SU-DHL-6 (cell line): Measurements from ENCODE around the gene GORASP2.

Source experiments
- CTCF ChIP-seq: fragments of 200-600 bp; sonication (generic); IDR thresholded peaks from one replicate; pipeline ENCODE4 v1.5.1; 2017; ENCODE audit warnings: antibody characterized with exemption, mild to moderate bottlenecking, low read length, moderate library complexity; ENCODE audit not compliant: insufficient read depth, poor library complexity, severe bottlenecking
- EZH2phosphoT487 ChIP-seq: fragments of 200-600 bp; sonication (generic), shearing (Covaris generic); conservative IDR thresholded peaks from 2 replicates; pipeline ENCODE4 v1.6.1; 2018; ENCODE audit warnings: mild to moderate bottlenecking, antibody characterized with exemption, low read length, moderate library complexity, mixed read lengths

- TF ChIP-seq CTCF (no peak), EZH2phosphoT487 (no peak)
Observed at GRCh38 chr2:170943596-170943995, 14.5 kb downstream of the GORASP2 start.
